AG08396 (cell line): ENCODE results near the gene MYOM1.

ENCODE experiments used
- DNase-seq: peaks from one replicate; pipeline ENCODE4 v3.0.0; 2012; ENCODE audit warnings: low spot score, mixed read lengths

MYOM1 gene

DNA sequence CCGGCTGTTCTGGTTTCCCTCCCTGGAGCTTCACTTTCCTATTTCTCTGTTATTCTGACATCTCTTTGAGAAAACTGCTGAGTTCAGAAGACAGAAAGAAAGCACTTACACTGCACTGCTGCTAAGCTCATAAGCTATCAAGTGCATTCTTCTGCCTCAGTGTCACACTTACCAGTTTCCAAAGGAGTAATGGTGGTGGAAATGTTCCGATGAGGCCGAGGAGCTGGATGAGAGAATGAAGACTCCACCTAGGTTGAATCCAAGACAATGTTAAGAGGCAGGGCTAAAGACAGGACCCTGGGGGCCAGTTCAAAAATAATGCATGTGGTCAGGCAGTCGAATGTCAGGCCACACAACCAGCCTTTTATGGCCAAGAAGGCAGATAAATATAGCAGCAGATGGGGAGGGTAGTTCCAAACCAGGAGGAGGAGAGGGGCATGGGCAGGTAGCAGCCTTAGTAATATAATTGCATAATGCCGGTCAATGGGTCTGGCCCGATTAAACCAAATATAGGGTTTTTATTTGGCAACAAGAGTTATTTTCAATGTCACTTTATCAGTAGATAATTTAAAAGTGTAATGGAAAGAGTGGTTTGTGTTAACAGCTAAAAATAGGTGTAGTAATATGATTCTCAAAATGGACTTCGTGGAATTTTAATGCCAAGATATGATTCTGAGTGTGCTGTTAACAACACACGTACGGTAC lies at the start of gene MYOM1:
MYOM1 (minus strand) TSS at position 338 of the 705 bp plus-strand sequence. CDS start 4,745 bp downstream, outside the sequence.
- DNase-seq = no peak

DNA sequence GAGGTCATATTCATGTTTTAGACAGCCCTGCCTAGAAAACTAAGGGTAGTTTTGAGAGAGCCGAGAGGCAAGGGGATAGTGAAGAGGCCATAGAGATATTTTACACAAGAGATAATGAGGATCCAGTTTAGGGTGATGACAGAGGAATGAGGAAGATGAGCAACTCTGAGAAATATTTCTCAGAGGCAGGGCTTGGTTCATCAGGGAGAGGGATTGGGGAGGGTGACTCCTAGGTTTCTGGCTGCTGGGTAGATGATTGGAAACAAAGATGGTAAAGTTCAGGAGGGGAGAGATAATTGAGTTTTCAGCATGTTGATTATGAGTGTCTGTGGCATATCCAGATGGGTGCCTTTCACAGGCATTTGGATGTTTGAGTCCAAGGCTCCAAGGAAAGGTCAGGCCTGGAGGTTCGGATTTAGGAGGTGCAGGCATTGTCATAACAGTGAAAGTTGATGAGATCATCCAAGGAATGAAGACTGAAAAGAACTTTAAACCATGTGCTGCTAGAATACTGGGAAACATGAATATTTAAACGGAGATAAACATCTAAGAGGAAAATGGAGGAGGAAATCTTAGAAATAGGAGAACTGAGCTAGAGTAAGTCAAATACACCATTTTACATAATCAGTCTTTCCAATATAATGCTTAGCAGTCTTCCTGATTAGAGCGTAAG lies 49.6 kb upstream of the MYOM1 start:
- peak; percentile 19 for DNase-seq

DNA sequence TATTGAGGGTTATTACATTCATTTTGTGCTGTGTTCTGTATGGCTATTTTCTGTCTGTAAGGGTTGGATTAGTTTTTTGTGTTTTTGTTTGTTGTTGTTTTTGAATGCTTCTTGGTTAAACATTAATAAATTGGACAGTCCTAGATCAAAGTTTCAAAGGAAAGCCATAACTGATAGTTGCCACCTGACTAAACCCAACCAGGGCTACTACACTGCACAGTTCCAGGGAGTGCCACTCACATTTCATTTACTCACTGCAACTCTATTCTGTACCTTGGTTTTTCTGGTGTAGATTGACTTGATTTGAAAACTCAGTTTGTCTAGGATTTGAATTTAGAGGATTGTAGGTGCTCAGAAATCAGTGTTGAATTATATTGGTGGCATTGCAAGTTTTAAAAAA lies 48.5 kb upstream of the MYOM1 start:
- DNase-seq = no peak

DNA sequence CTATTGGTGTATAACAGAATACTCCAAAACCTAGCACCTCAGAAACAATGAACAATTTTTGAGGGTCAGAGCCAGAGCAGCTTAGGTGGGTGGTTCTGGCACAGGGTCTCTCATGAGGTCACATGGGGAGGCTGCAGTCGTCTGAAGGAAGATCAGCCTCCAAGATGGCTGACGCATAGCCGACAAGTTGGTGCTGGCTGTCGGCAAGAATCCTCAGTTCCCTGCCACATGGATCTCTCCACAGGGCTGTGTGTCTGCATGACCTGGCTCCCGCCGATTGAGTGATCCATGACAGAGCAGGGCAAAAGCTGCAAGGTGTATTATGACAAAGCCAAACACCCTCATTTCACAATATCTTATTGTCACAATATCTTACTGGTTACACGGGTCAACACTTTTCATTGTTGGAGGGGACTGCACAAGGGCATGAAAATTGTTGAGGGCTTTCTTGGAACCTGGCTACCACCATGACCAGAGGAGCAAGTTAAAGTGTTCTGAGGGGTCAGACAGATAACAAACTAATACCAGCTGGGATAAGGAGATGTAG lies 46.4 kb upstream of the MYOM1 start:
- no peak for DNase-seq

DNA sequence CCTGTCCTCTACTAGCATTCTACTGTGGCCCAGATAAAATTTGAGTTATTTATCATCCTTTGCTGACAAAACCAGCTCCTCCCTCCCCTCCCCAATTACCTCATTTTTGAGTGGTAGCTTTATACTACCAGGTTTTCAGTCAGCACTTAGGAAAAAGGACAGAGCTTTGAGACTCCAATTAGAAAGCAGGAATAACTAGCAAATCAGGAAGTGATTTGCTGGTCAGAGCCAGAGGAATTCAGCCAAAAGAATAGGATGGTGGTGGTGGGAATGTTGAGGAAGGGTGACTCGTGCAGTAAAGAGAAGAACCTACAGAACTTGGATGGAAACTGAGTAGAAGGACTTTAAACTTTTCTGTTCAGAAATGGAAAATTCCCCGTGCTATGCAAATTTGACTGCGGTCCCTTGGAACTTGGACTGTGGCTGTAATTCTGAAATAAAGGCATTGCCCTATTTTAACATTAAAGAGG lies 45.8 kb upstream of the MYOM1 start:
- peak; percentile 38 for DNase-seq

DNA sequence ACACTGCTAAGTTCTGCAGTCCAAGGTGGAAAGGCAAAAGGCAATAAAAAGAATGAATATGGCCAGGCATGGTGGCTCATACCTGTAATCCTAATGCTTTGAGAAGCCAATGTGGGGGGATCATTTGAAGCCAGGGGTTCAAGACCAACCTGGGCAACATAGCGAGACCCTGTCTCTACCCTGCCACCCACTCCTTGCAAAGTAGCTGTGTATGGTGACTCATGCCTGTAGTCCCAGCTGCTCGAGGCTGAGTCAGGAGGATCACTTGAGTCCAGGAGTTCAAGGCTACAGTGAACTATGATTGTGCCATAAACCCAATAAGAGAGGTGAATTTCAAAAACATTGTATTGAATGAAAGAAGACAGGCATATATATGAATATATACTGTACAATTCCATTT lies 44.6 kb upstream of the MYOM1 start:
- DNase-seq = no peak

DNA sequence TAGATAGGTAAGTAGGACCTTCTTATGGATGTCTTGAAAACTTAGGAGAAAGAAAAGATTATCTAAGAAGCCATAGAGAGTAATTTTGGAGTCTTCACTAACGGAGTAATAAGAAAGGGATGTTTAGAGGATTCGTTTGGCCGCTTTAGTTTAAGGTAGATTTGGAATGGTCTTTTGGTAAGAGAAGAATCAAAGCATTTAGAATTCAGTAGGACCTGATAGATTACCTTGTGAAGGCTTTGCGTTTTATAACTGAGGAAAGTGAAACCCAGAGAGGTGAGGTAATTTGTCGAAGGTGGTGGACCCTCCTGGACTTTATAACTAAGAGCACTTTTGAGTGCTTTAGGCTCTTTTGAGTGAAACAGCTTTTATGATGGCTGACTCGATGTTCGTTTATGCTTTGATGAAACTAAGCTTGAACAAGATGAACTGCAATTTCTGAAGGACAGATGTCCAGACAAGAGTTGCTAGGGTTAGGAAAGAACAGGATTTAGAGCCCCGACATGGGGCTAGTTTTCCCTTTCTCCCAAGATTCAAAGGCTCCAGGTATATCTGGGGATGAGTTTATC lies 43.4 kb upstream of the MYOM1 start:
- no peak for DNase-seq

DNA sequence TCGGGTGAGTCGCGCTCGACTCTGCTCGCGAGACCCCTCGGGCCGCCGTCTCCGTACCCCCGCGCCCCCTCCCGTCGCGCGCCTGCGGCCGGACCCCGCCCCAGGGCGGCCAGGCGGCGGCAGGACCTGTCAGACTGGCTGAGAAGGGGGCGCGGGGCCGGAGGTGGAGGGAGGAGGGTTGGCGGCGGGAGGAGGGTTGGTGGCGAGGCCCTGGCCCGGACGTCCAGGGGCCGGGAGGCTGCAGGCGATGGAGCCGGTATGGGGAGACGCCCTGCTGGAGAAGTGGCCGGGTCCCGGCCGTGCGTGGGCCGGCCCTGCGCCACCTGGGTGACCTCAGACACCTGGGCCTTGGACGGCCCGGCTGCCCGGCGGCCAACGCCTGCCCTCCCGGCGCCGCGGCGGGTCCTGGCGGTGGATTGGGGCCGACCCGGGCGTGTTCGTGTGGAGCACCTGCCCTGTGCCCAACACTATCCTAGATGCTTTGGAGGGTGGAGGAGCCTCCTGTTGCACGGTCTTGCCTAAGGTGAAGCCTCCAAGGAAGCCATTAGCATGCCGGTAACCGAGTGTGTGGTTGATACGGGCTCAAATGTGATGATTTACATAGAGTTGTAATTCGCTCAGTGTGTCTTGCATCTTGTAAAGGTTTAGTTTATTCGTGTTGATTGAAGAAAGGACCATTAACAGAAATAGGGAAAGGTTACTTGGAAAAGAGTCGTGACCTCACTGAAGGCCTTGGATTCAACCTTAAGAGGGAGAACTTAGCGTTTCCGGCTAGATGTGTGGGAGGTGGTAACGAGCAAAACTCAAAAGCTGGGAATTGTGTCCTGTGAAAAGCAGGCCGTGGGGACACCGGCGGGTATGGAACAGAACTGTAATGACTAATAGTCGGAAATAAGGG lies 42.7 kb upstream of the MYOM1 start:
- DNase-seq = no peak

DNA sequence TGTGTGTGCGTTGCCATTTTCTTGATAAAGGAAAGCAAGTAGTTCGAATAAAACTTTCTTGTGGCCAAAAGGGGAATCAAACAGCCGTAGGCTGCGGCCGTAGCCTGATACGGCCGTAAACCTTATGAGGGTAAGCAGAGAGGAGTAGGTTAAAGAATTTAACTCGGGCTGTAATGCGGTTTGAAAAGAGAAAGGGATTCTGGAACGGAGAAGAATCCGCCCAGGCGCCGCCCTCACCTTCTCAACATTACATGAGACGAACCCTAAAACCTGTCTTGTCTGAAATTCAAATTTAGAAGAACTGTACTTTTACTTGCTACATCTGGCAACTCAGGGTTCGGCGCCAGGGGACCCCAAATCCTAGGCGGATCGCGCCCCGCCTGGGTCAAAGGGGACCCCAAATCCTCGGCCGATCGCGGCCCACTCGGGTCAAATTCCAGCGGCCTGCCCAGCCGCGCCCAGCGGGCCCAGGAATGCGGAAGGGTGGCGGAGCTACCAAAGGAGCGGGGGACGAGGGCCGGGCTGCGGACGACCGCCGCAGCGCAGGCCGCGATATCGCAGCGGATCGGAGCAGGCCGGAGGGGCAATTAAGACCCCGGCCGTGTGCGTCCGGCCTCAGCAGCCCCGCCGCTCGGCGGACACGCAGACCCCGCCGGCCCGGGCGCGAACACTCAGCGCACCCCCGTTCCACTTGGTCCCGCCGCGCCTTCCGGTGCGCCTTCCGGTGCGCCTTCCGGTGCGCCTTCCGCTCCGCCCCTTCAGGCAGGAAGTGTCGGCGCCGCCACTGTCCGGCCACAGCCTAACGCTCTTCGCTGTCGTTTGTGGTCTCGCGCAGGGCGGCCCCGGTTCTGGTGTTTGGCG lies 41.8 kb upstream of the MYOM1 start, which contains the start of gene MYL12B:
MYL12B (plus strand) TSS at position 761 of the 861 bp plus-strand sequence. CDS start 10,766 bp downstream, outside the sequence.
- peak; percentile 82 for DNase-seq

DNA sequence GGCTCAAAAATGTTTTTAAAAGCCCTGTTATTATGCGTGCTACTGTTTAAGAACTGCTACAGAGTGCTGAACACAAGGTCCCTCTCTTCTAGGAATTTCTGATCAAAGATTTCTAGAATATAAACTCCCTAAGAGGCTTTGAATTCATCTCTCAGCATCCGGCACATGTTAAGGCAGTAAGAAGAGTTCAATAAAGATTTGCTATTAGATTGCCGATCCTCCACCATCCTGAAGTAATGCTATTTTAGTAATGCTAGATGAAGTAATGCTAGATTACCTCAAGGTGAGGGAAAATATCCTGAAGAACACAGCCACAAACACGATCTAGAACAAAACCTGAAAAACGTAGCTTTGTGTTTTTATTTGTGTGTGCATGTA lies 41.2 kb upstream of the MYOM1 start:
- DNase-seq = no peak

DNA sequence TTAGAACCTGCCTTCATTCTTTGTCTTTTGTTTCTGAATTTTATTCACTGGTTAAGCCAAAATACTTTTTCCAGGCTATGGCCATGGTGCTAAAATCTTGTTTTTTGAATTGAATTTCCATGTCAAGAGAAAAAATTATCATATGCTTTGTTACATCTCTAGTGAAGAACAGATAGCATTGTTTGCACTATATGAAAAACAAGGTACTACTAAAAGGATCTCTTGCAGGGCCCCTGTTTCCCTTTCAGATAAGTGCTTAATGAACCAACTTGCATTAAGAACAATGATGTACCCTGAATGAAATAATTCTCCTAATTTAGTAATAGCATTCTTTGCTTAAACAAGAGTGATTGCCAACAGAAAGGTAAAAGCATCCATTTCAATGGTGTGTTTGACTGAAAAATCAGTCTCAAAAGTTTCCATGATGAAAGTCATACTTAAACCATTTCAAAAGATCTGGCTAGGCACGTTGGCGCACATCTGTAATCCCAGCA lies 37.9 kb upstream of the MYOM1 start:
- no peak for DNase-seq

DNA sequence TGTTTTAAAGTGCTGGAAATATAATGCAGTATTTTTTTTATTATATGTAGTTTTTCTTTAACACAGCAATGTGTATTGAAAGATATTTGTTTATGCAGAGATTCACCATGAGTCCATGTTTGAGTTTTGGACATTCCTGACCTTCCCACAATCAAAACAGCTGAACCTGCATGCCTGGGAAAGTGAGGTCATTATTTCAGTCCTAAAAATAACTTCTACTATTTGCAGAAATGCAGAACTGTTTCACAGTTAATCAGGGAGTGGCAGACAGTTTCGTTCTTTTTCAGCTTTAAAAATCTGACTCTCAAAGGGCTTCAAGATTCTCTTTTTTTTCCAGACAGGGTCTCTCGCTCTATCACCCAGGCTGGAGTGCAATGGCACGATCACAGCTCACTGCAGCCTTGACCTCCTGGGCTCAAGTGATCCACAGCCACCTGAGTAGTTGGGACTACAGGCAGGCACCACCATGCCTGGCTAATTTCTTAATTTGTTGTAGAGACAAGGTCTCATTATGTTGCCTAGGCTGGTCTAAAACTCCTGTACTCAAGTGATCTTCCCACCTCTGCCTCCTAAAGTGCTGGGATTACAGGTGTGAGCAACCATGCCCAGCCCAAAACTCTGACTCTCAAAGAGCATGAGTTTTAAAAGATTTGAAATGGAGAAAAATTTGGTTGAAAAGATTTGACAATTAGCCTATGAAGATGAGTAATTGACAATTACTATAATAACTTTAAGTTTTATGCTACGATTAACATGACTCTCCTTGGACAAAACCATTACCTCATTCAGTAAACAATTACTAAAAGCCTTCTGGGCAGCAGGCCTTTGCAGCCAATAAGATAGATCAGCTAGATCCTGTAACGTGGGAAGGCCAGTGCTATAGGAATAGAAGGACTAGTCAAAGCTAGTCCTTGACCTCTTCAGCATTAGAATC lies 37.2 kb upstream of the MYOM1 start:
- DNase-seq = peak; percentile 61

DNA sequence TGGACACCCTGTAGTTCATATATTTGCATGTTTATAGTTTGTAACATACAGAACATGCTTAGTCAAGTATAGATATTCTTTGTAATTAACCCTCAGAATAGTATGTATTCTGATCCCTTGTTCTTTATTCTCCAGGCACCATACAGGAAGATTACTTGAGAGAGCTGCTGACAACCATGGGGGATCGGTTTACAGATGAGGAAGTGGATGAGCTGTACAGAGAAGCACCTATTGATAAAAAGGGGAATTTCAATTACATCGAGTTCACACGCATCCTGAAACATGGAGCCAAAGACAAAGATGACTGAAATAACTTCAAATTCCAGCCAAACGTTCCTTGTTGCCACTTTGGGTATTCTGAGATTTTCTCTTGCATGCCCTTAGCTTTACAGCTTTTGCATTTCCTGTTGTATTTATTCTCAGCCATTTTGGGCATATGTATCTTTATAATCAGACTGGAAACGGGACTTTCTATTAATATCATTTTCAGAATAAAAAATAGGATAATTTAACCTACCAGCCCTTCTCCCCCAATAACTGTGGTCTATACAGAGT lies 35.9 kb upstream of the MYOM1 start:
- no peak for DNase-seq

DNA sequence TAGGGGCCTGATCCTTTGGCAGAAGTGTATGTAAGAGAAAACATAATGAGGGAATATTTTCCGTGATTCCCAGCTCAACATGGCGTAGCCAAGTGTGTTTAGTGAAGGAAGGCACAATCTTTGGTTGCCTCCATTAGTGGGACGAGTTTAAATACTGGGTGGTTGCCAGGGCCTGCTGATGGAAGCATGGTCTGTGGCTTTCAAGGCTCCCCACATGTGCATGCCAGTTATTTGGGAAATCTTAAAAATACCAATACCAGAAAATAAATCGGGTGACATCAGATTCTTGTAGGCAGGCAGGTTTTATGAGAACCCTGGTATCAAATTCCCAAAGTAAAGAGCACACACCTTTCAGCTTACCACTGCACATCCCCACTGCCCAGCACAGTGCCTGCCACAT lies 35.0 kb upstream of the MYOM1 start:
- no peak for DNase-seq

DNA sequence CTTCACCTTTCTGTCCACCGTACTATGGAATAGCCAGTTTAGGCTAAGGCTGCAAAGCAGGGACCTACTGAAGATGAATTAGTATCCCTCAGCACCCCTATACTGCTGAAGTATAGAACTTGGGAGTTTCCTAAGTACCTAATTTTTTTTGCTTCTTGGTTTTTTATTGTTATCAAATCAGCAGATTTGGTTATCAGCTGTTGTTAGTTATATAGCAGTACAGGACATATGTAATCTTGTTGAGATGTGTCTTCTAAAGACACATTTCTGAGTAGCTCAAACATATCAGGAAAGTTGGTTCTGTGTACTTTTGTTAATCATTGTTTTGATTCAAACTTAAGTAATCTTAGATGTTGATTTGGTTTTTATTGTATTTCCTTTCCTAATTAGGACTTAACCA lies 33.1 kb upstream of the MYOM1 start:
- no peak for DNase-seq

DNA sequence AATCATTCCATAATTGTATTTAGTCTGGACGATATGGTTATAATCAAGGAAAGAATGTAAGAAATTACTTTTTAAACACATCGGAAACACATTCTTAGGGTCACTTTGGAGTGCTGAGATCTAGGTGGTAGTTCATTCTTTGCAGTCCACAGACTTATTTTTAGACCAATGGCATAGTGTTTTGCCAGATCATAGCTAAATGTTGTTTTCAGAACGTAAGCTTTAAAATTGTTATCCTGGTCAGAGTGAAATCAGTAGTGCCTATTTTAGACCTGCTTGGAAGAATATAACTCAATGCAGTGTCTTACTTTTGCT lies 32.2 kb upstream of the MYOM1 start:
- DNase-seq = no peak

DNA sequence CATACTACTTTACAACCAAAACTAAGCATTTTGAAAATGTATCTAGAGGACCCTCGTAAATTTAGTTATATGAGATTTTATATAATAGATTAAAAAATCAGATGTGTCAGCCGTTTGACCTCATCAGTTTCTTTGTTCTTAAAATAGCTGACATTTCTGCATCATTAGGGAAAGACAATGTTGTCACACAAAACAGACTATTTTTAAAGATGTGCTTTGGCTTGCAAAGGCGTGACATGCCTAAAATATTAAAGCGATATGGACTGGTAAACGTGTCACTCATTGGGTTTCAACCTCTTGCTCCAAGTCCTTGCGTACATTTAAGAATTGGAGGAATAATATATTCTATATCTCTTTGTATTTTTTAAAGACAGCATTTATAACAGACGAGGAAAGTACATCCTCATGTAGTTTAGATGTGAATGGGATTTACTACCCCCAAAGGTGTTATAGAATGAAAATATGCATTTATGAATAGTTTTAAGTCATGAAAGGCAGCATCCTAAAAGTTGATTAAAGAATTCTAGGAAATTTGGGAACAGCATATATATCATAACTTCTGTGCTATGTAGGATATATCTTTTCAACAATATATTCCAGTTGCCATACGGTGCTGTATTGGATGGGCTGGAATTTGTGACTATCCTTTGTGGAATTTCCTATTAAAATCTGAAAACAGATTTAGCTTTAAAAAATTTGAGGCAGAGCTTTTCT lies 31.6 kb upstream of the MYOM1 start:
- no peak for DNase-seq

DNA sequence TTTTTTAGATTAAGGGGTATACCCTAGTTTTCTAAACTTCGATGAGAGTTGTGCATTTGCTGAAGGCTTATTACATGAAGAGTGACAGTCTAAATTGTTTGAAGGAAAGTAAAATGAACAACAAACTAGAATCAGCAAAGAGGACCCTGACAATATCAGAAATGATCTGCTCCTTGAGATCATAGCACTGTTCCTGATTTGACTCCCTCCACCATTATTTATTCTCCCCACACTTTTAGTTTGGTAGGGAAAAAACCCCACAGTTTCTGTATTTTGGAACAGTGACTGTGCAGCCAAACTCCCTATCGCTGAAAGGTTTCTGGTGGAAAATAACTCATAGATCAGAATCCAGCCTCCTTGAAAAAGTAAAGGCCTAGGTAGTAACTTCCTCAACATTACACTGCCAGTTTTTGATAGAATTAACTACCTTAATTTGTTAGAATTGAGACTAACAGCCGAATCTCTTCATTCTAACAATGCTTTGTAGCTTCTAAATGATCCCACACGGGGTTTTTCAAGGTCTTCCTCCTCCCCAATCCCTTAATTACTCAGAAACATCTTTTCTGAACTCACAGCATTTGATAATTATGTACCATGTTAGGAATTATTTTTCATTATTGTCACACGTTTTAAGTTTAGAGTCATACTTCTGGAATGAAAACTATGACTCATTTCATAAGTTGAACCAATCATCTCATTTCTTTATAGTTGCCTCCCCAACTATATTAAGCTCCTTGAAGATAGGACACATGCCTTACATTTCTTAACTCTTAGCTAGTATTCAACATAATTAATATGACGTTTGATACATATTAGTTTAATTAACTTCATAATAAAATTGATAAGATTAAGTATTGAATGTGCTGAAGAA lies 30.7 kb upstream of the MYOM1 start:
- DNase-seq = peak; percentile 50
